GM18858 (cell line): Measurements from ENCODE around the gene NUDT1.

Experiments
- ATAC-seq: cut with Tn5 transposase; IDR thresholded peaks from one replicate; pipeline ENCODE4 v1.9.1; 2021; ENCODE audit not compliant: unreplicated experiment

NUDT1 gene

GRCh38 chr7:2247141-2247995 lies 5.3 kb downstream of the NUDT1 start:
- ATAC-seq = no peak

- no peak for ATAC-seq
These were observed 7.1 kb downstream of the NUDT1 start for GRCh38 chr7:2248984-2249694.

- ATAC-seq = no peak
These were observed 7.8 kb downstream of the NUDT1 start for GRCh38 chr7:2249744-2250323.

- no peak for ATAC-seq
These were observed 9.4 kb downstream of the NUDT1 start for GRCh38 chr7:2251381-2251780.

- no peak for ATAC-seq
These were observed 10.1 kb downstream of the NUDT1 start for GRCh38 chr7:2251841-2252771.

GRCh38 chr7:2253021-2253420 lies 11.0 kb downstream of the NUDT1 start:
- ATAC-seq = no peak

- no peak for ATAC-seq
These were observed 11.7 kb downstream of the NUDT1 start for GRCh38 chr7:2253525-2254244.

GRCh38 chr7:2254429-2255144 lies 12.6 kb downstream of the NUDT1 start:
- ATAC-seq = no peak

GRCh38 chr7:2255145-2256139 lies 13.4 kb downstream of the NUDT1 start:
- ATAC-seq = no peak

- no peak for ATAC-seq
These were observed 14.4 kb downstream of the NUDT1 start for GRCh38 chr7:2256306-2257045.

GRCh38 chr7:2257046-2257551 lies 15.1 kb downstream of the NUDT1 start:
- no peak for ATAC-seq

GRCh38 chr7:2257651-2258050 lies 15.6 kb downstream of the NUDT1 start:
- no peak for ATAC-seq

GRCh38 chr7:2258661-2259365 lies 16.8 kb downstream of the NUDT1 start:
- peak; percentile 57 for ATAC-seq

GRCh38 chr7:2259480-2259879 lies 17.5 kb downstream of the NUDT1 start:
- no peak for ATAC-seq

GRCh38 chr7:2260820-2261219 lies 18.8 kb downstream of the NUDT1 start:
- no peak for ATAC-seq

- ATAC-seq = no peak
These were observed 19.6 kb downstream of the NUDT1 start for GRCh38 chr7:2261611-2262010.

- ATAC-seq = no peak
These were observed 21.1 kb downstream of the NUDT1 start for GRCh38 chr7:2263176-2263575.
